AG04449 (cell line): ENCODE measurements around the gene PALM3.

ENCODE experiments used
- CTCF ChIA-PET: fragments of 350-600 bp; formaldehyde crosslinking; extraction: SDS; loops from one replicate; lab custom pipeline; 2021; ENCODE audit warnings: antibody characterized with exemption; lab: Yijun Ruan, JAX
- POLR2A ChIA-PET: fragments of 400-600, 350-600 bp; formaldehyde crosslinking; extraction: SDS; loops from one replicate; lab custom pipeline; 2020; ENCODE audit warnings: antibody characterized with exemption, inconsistent platforms; lab: Yijun Ruan, JAX
- DNase-seq: peaks from one replicate; pipeline ENCODE4 v3.0.0-alpha.2; 2010; ENCODE audit warnings: low read depth, low spot score
- H3K4me3 ChIP-seq: 2 replicates; pipeline ENCODE4 v1.5.1; 2011; ENCODE audit warnings: low read depth, mild to moderate bottlenecking, control low read depth, low read length
- CTCF ChIP-seq: IDR thresholded peaks from one replicate; pipeline ENCODE4 v1.5.1; 2011; ENCODE audit warnings: mild to moderate bottlenecking, moderate library complexity, low read length, control low read depth, inconsistent platforms; ENCODE audit not compliant: insufficient read depth; ENCODE audit errors: missing control alignments

PALM3 gene

GRCh38 chr19:14085309-14085995 is 23.6 kb upstream of the PALM3 start, which contains the start of gene C19orf67:
TSS of gene C19orf67 (minus strand) at chr19:14085783. CDS start at chr19:14085627, 156 bp downstream.
- POLR2A ChIA-PET = no interaction called here
- CTCF ChIA-PET = interaction anchor here (0.7 to 5.7 kb wide), 4 partner anchors 14 to 304 kb away, joined by 3 to 49 read pairs (median 13); partner anchors contain the start of gene MISP3
- DNase-seq = no peak

GRCh38 chr19:14082675-14082960 is 20.7 kb upstream of the PALM3 start:
- no peak for TF ChIP-seq CTCF
- no peak for DNase-seq
- POLR2A ChIA-PET = interaction anchor here (1.3 kb wide), 1 partner anchor 54 kb away, joined by 4 read pairs; the partner anchor contains the start of gene ASF1B
- CTCF ChIA-PET = interaction anchor here (1.0 to 5.7 kb wide), 5 partner anchors 11 to 202 kb away, joined by 3 to 49 read pairs (median 12); partner anchors contain the start of genes ASF1B and MISP3
- H3K4me3 ChIP-seq = 0 out of 2 replicates have a peak overlapping the region, but pooled peaks have one; percentile 81

More at GRCh38 chr19:14085309-14085995, 23.6 kb upstream of the PALM3 start, which contains the start of gene C19orf67:
- TF ChIP-seq CTCF = no peak
- no peak within 1 kb of the TSS for H3K4me3 ChIP-seq

- TF ChIP-seq CTCF = no peak
- H3K4me3 ChIP-seq = peak overlapping the region; percentile 81
- DNase-seq = no peak
- ChIA-PET CTCF (interaction anchor here (1.0 to 5.7 kb wide), 8 partner anchors 8 to 202 kb away, joined by 3 to 49 read pairs (median 4); partner anchors contain the start of genes ASF1B and MISP3), POLR2A (interaction anchor here (1.1 to 1.3 kb wide), 2 partner anchors 14 to 55 kb away, joined by 4 read pairs; partner anchors contain the start of gene ASF1B)
Observed at GRCh38 chr19:14081797-14082674, 20.2 kb upstream of the PALM3 start.

GRCh38 chr19:14080887-14081796 is 19.3 kb upstream of the PALM3 start:
- POLR2A ChIA-PET = interaction anchor here (0.7 to 1.1 kb wide), 3 partner anchors 15 to 267 kb away, joined by 3 to 4 read pairs (median 3); no protein-coding TSS in a partner anchor
- CTCF ChIA-PET = interaction anchor here (1.0 to 6.8 kb wide), 12 partner anchors 8 to 201 kb away, joined by 3 to 184 read pairs (median 4); partner anchors contain the start of genes ASF1B, DCAF15, MISP3 and NANOS3

More at GRCh38 chr19:14080887-14081796, 19.3 kb upstream of the PALM3 start:
- peak; percentile 93 for DNase-seq
- H3K4me3 ChIP-seq = peak overlapping the region; percentile 81
- TF ChIP-seq CTCF = no peak
